ENCODE measurements around the gene PTPN6. TPM values are rescaled to one million over a fixed set of nuclear protein-coding genes. Genes with fewer than 3 reads are reported as not detected.

PTPN6 gene
- total and polyA plus RNA-seq, 2 of the 8 experiments (the other 6 are each of a cell fraction or from before 2014, with no cell fraction given): 16.3 to 28.4 TPM

DNA sequence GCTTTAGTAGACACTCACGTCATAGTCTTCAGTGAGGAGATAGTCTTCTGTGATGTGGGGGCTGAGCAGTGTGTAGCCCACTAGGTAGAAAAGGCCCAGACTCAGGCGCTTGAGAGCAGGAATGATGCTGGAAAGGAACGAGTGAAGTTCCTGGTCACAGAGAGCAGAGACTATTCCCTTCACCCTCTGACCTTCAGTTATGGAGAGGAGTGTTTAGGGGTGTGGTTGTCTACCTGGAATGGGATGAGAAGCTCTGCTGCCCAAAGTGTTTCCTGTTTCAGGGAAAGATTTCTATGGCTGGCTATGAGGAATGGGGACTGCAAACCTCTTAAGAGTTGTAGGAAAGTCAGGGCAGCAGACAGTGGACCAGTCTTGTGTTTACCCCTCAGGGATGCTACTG, 28.3 kb downstream of the PTPN6 start:
- Histone ChIP-seq H3K27me3 (replicated peaks in 1 of 4; ENCODE audit: control insufficient read depth in 3 of 4, extremely low read depth in 1 of 4, insufficient read depth in 3 of 4, low read length in 3 of 4) (no peaks in the 10 kb centered on the region), H4K91ac (replicated peaks; ENCODE audit: insufficient read length, low read length) (no peak overlapping the region), H2AK5ac (ENCODE audit: low read depth, low read length) (no peak overlapping the region), H2BK120ac (replicated peaks; ENCODE audit: low read depth, low read length) (no peak overlapping the region), H3K36me3 (ENCODE audit: control insufficient read depth in 2 of 4, insufficient read depth in 4 of 4, low read length in 3 of 4) (peaks cover 24 to 85% (median 48%) of the 10 kb centered on the region in 4 experiments), H2BK15ac (ENCODE audit: low read length) (no peak overlapping the region), H3K4me3 (ENCODE audit: extremely low read depth in 1 of 4, insufficient read depth in 2 of 4, low read depth in 3 of 4, low read length in 4 of 4) (no peak overlapping the region), H3K56ac (replicated peaks; ENCODE audit: insufficient read length, low read depth, low read length) (no peak overlapping the region), H2BK12ac (ENCODE audit: low read depth, low read length) (no peak overlapping the region), H3K79me1 (ENCODE audit: low read depth, low read length) (0 out of 2 replicates have a peak, but pooled peaks cover 2% of the 10 kb centered on the region), H3K4me2 (ENCODE audit: insufficient read depth in 1 of 2, low read depth in 2 of 2, low read length in 2 of 2) (no peak overlapping the region), H3K4me1 (replicated peaks in 1 of 4; ENCODE audit: control insufficient read depth in 3 of 4, insufficient read depth in 4 of 4, low read length in 3 of 4) (peaks cover 0 to 6% (median under 1%) of the 10 kb centered on the region in 4 experiments; a peak in 2 of 7 replicates), H3K9ac (replicated peaks in 1 of 4; ENCODE audit: extremely low read depth in 1 of 4, low read depth in 3 of 4, low read length in 3 of 4) (no peak overlapping the region), H4K20me1 (replicated peaks in 1 of 2; ENCODE audit: control insufficient read depth in 1 of 2, insufficient read depth in 2 of 2, low read length in 2 of 2) (peaks cover 5 to 9% of the 10 kb centered on the region in 2 experiments), H2BK5ac (ENCODE audit: low read depth, low read length) (no peak overlapping the region), H3K9me3 (ENCODE audit: insufficient read depth in 2 of 2, low read depth in 1 of 2, low read length in 1 of 2) (no peaks in the 10 kb centered on the region), H3K27ac (ENCODE audit: low read depth, low read length) (no peak overlapping the region), H3K23ac (ENCODE audit: insufficient read length) (no peak overlapping the region), H2BK20ac (ENCODE audit: low read length) (no peak overlapping the region), H4K8ac (ENCODE audit: extremely low read depth, insufficient read depth, low read length) (no peak overlapping the region), H3K14ac (ENCODE audit: insufficient read length) (no peak overlapping the region), H4K5ac (ENCODE audit: insufficient read length, low read depth, low read length) (no peak overlapping the region), H3K79me2 (ENCODE audit: control insufficient read depth in 1 of 2, insufficient read depth in 2 of 2, low read length in 2 of 2) (no peaks in the 10 kb centered on the region), H3K18ac (ENCODE audit: extremely low read depth, low read length) (no peak overlapping the region), H3K23me2 (ENCODE audit: low read depth, low read length) (no peaks in the 10 kb centered on the region), H2AFZ (ENCODE audit: low read length) (no peak overlapping the region), H3K4ac (replicated peaks; ENCODE audit: insufficient read length, low read depth, low read length) (no peak overlapping the region)
- 84% methylated on average over 3 of the region's 3 CpGs; no CpG with 5 or more reads in 1 of the 2 experiments for WGBS, 2 experiments (ENCODE audit: extremely low coverage in 1 of 2, insufficient coverage in 1 of 2, insufficient read length in 1 of 2, insufficient replicate concordance in 2 of 2, low coverage in 1 of 2, low lambda C conversion rate in 2 of 2, missing lambda C conversion rate in 1 of 2)
- FAIRE-seq: no peak
- CTCF ChIA-PET (ENCODE audit: partially characterized antibody): interaction anchor here (0.8 to 1.2 kb wide), 2 partner anchors 13 to 112 kb away, joined by 3 read pairs; no protein-coding TSS in a partner anchor
- no peak for DNase-seq (ENCODE audit: low read depth in 1 of 2, low spot score in 2 of 2)
- POLR2A ChIA-PET (ENCODE audit: partially characterized antibody): interaction anchor here (1.1 to 30.5 kb wide), 7 partner anchors 11 to 145 kb away, joined by 3 to 1596 read pairs (median 4); partner anchors contain the start of genes ATN1, C12orf57, PTPN6 and RNU7-1
- TF ChIP-seq SAP30 (IDR thresholded peaks at IDR 0.05; ENCODE audit: insufficient read depth, insufficient replicate concordance, low read length) (no peak), CBX5 (IDR thresholded peaks at IDR 0.05; ENCODE audit: low read depth, low read length) (no peak), POLR2A (IDR thresholded peaks at IDR 0.05; ENCODE audit: control extremely low read depth in 1 of 2, low read depth in 2 of 2, low read length in 2 of 2) (peak in 1 of 2 experiments; percentile 41; a peak in 1 of 3 replicates)
